Left renal cortex interstitium (tissue), 4 donors: ENCODE data around the gene MAP3K19. TPM values are rescaled to one million over a fixed set of nuclear protein-coding genes. Genes with fewer than 3 reads are reported as not detected.
A peak's percentile ranks its signal among the peaks of the same experiment; 100 is the strongest.
"Not testable (repeated sequence)": the region's sequence is repeated elsewhere in the genome, so short reads cannot be mapped to it uniquely, and the experiment has no call there.

Experiments used
- DNase-seq, 4 donors: peaks; one replicate each; pipeline ENCODE4 v3.0.0-alpha.2; 2013; ENCODE audit warnings: low read depth in 4 of 4, low spot score in 2 of 4, missing footprints in 1 of 4
- polyA plus RNA-seq, 4 donors: library from polyadenylated mRNA; unstranded; fragments of 120-200 nt; gene quantifications; one replicate each; pipeline ENCODE4 v1.2.1, GENCODE V29; 2013; ENCODE audit not compliant: insufficient read length in 4 of 4

The MAP3K19 gene
- polyA plus RNA-seq, 4 donors, result 0.33 to 0.47 (median 0.36) TPM

GRCh38 chr2:134988994-134989605 lies 58.1 kb downstream of the MAP3K19 start:
- peak in 1 of 4 donors; percentile 28 for DNase-seq

GRCh38 chr2:134985061-134985460 lies 62.2 kb downstream of the MAP3K19 start:
- DNase-seq, result no peak

GRCh38 chr2:134982603-134983002 lies 64.6 kb downstream of the MAP3K19 start:
- DNase-seq, result no peak

- no peak for DNase-seq
Observed at GRCh38 chr2:134980639-134981038, 66.6 kb downstream of the MAP3K19 start.

- DNase-seq, result no peak
Observed at GRCh38 chr2:134979221-134979620, 68.0 kb downstream of the MAP3K19 start.

- DNase-seq, result not testable (repeated sequence)
Observed at GRCh38 chr2:134977104-134977503, 70.1 kb downstream of the MAP3K19 start.

- DNase-seq, result no peak
Observed at GRCh38 chr2:134976074-134976702, 71.1 kb downstream of the MAP3K19 start.

GRCh38 chr2:134975281-134976009 lies 71.8 kb downstream of the MAP3K19 start:
- DNase-seq, result no peak

- no peak for DNase-seq
Observed at GRCh38 chr2:134973241-134974138, 73.8 kb downstream of the MAP3K19 start.

- not testable (repeated sequence) for DNase-seq
Observed at GRCh38 chr2:134967166-134967565, 80.1 kb downstream of the MAP3K19 start.

GRCh38 chr2:134957477-134957876 lies 89.8 kb downstream of the MAP3K19 start:
- DNase-seq, result no peak

GRCh38 chr2:134955744-134956143 lies 91.5 kb downstream of the MAP3K19 start:
- no peak for DNase-seq

- no peak for DNase-seq
Observed at GRCh38 chr2:134954065-134954464, 93.2 kb downstream of the MAP3K19 start.

GRCh38 chr2:134952608-134953007 lies 94.6 kb downstream of the MAP3K19 start:
- no peak for DNase-seq

GRCh38 chr2:134950886-134951285 lies 96.4 kb downstream of the MAP3K19 start:
- DNase-seq, result no peak

GRCh38 chr2:134949981-134950708 lies 97.1 kb downstream of the MAP3K19 start:
- DNase-seq, result no peak

GRCh38 chr2:134946073-134946472 lies 101.2 kb downstream of the MAP3K19 start:
- DNase-seq, result no peak

- DNase-seq, result no peak
Observed at GRCh38 chr2:134944975-134945374, 102.3 kb downstream of the MAP3K19 start.

- no peak for DNase-seq
Observed at GRCh38 chr2:134943540-134943939, 103.7 kb downstream of the MAP3K19 start.

- no peak for DNase-seq
Observed at GRCh38 chr2:134936691-134937090, 110.6 kb downstream of the MAP3K19 start.
